HG02943 (cell line): ENCODE data around the gene KDM1B.

Experiments used
- ATAC-seq: cut with Tn5 transposase; IDR thresholded peaks from one replicate; pipeline ENCODE4 v1.9.1; 2021; ENCODE audit warnings: mild to moderate bottlenecking, low read depth, moderate library complexity; ENCODE audit not compliant: unreplicated experiment

The KDM1B gene

DNA sequence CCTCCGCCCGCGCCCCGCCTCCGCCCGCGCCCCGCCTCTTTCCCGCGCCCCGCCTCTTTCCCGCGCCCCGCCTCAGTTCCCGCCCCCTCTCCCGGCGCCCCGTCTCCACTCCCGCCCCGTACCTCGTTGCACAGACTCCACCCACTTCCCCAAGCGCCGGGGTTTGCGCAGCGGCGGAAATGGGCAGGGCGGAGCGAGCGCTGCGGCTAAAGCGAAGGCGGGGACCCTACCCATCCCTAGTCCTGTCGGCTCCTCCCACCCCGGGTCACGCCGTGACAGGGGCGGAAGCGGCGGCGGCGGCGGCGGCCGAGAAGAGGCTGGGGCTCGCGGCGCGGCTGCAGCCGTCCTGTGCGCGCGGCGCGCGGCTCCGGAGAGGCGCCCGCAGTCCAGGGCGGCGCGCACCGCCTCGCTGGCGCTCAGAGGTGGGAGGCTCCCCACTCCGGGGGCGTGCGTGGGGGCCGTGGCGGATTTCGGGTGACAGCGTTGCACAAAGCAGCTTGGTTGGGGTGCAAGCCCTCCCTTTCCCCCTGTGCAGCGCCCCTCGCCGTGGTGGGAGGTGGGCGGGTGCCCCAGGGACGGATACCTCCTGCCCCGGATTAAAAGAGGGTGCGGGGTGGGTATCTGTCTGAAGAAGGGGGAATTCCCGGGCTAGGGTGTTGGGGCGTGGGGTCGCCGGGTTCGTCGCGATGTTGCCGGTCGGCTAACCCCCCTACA lies at the start of gene KDM1B:
KDM1B (plus strand) TSS at position 273 of the 714 bp plus-strand sequence. CDS start 4,474 bp downstream, outside the sequence.
- peak; percentile 91 for ATAC-seq

DNA sequence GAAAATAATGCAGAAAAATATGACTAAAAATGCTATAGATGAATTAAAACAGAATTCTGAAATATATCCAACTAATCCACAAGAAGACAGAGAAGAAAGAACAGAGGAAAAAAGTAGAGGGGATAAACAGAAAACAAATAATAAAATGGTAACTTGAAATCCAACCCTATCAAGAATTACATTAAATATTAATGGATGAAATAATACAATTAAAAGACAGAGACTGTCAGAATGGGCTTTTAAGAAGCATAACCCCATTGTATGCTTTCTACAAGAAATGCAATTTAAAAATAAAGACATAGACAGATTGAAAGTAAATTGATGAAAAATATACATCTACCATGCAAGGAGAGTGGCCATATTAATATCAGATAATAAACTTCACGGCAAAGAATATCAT lies 48.2 kb upstream of the KDM1B start:
- no peak for ATAC-seq

DNA sequence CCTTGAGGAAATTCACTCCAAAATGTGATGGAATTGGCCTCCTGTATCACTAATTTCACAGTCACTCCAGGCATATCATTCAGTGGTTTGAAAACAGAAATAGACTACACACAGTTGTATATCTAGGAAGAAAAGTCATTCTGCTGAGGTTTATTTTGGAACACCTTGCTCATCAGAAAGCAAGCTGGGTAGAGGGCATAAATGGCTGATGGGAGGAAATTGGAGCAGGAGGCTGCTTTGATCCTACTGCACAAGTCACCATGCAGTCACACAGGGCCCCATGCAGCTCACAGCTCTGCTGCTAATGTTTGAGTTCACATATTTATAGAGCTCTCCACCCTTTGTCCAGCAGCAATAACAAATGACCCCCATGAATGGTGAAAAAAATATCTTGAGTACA lies 45.1 kb upstream of the KDM1B start:
- no peak for ATAC-seq

GRCh38 chr6:18115356-18115755 lies 39.9 kb upstream of the KDM1B start:
- ATAC-seq: no peak

DNA sequence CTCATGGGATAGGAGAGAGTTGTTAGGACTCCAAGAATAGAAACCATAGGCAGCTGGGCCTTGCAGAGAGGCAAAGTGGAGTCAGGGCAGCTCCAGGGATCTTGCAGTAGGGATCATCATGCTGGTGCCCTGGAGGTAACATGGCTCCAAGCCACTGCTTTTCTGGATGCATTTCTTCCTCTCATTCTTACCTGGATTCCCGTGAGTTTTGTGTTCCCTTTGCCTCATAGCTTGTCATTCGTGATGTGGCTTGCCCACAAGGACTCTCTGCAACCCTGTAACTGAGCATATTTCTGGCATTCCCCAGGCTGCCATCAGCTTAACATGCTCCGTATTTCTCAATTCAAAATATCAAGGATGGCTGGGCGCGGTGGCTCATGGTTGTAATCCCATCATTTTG lies 38.1 kb upstream of the KDM1B start:
- no peak for ATAC-seq

- ATAC-seq: no peak
Observed at GRCh38 chr6:18118330-18118729, 36.9 kb upstream of the KDM1B start.

GRCh38 chr6:18119236-18119635 lies 36.0 kb upstream of the KDM1B start:
- no peak for ATAC-seq

GRCh38 chr6:18121580-18122127 lies 33.6 kb upstream of the KDM1B start:
- ATAC-seq: no peak

GRCh38 chr6:18122128-18123093 lies 32.8 kb upstream of the KDM1B start, which contains the start of gene NHLRC1:
Gene NHLRC1, minus strand, starts transcription at chr6:18122677. Its CDS starts 71 bp downstream, at chr6:18122606.
- peak; percentile 97 for ATAC-seq

DNA sequence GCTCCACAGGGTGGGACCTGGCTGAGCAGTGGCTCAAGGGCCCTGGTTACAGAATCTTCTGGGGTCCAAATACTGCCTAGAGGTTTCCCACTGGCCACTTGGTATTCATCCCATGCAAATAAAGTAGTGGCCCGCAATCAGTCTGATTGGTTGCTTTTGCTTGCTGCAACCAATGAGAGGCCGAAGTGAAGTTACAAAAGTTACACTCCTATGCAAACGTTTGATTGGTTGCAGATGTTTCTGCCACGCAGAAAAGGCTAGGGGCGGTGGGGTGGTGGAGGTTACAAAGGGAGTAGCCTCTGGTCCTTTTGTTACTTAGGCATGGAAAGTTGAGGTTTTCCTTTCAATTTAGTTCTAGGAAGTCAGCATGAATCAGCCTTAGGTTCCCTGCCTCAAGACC lies 29.1 kb upstream of the KDM1B start:
- no peak for ATAC-seq

GRCh38 chr6:18132346-18132745 lies 22.9 kb upstream of the KDM1B start:
- no peak for ATAC-seq

- no peak for ATAC-seq
Observed at GRCh38 chr6:18135171-18135570, 20.1 kb upstream of the KDM1B start.

DNA sequence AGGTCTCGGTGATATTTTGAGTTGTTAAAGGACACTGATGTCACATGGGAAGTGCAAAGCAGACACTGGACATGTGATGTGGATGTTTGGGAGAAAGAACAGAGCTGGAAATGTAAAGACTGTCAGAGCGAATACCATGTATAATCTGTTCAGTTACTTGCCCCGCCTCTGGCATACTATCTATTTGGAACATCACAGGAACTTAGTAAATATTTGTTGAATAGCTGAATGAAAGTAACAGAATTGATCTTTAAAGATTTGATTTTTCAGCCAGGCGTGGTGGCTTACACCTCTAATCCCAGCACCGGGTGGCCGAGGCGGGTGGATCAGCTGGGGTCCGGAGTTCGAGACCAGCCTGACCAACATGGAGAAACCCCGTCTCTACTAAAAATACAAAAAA lies 19.0 kb upstream of the KDM1B start:
- no peak for ATAC-seq

- no peak for ATAC-seq
Observed at GRCh38 chr6:18138906-18139305, 16.3 kb upstream of the KDM1B start.

GRCh38 chr6:18139935-18140621 lies 15.1 kb upstream of the KDM1B start:
- no peak for ATAC-seq

DNA sequence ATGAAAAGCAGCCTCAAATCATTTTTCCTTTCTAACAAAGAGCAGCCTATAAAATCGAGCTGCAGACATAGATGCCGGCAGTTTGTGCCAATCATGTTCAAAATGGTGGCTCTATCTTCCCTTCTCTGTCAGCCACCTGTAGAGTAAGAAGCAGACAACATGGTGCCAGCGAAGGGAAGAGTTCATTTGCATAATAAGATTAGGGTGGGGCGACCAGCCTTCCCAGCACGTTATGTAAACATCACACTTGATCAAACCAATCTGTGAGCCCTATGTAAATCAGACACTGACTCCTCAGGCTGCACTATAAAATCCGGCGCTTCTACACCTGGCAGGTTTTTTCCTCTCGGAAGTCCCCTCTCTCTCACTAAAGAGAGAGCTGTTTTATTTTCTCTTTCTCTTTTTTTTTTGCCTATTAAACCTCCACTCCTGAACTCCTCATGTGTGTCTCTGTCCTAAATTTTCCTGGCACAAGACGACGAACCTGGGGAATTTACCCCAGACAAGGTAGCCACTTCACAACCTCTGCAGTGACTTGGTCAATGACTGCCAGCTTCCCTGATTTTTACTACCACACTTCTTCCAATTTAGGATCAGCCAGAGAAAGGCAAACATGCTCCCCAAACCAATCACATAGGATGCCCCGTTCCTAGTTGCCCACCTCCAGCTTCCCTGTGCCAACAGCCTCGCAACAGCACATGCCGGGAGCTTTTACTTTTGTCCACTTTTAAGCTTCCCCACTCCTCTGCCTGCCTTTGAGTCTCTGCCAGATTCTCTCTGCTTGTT lies 13.2 kb upstream of the KDM1B start:
- ATAC-seq: no peak

DNA sequence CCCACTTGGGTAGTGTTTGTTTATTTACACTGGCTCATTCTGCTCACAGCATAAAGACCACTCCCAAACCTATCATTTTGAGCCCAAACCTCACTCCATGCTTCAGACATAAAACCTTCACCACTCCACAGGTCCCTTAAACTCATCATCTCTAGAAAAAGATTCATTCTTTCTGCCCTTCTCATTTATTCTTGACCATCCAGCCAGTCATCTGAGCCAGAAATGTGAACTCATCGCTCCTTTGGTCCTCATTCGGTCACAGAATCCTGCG lies 12.7 kb upstream of the KDM1B start:
- no peak for ATAC-seq

DNA sequence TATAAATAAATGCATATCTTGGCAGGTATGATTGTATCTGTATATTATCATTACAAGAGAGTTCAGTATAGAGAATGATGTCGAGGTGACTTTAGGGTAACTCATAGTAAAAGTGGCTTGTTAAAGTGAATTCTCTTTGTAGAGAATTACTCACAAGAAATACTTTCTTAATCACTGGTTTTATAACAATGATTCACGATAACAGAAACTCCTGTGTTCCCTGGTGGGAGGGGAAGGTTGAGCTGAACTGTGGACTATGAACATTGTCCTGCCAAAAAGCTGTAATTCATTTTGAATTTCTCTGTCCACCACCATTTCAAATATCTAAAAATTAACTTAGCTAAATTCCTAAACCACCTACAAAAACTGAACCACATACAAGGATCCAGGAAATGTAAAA lies 8.1 kb upstream of the KDM1B start:
- ATAC-seq: no peak

- no peak for ATAC-seq
Observed at GRCh38 chr6:18147616-18148015, 7.6 kb upstream of the KDM1B start.
